B cell (primary cell): ENCODE results near the gene COL10A1. TPM values are rescaled to one million over a fixed set of nuclear protein-coding genes. Genes with fewer than 3 reads are reported as not detected.
A peak's percentile ranks its signal among the peaks of the same experiment; 100 is the strongest.

Experiments
- ATAC-seq: fragments of 200-7000 bp; cut with Tn5 transposase; one replicate; pipeline ENCODE4 v1.10.0; 2021; ENCODE audit warnings: low read depth, mild to moderate bottlenecking, moderate number of reproducible peaks, moderate library complexity
- CTCF ChIA-PET: fragments of 350-600 bp; sonication (Branson Sonifier 250); formaldehyde crosslinking; loops from one replicate; lab custom pipeline; 2021; ENCODE audit warnings: antibody characterized with exemption, inconsistent platforms; lab: Charles Lee
- POLR2A ChIA-PET: fragments of 350-600 bp; sonication (Branson Sonifier 250); formaldehyde crosslinking; loops from one replicate; lab custom pipeline; 2021; ENCODE audit warnings: antibody characterized with exemption; lab: Charles Lee
- DNase-seq: peaks from one replicate; pipeline ENCODE4 v3.0.0; 2013
- H2AFZ ChIP-seq: 2 replicates; pipeline ENCODE4 v1.6.1; 2012; ENCODE audit warnings: mild to moderate bottlenecking, low read depth, low read length; ENCODE audit not compliant: insufficient read depth, poor library complexity, severe bottlenecking
- H3K27ac ChIP-seq, 2 donors: 1 replicate in 1 of 2; 2 replicates in 1 of 2; pipeline ENCODE4 v1.5.1; 2012 to 2013; ENCODE audit warnings: low read length in 2 of 2, mild to moderate bottlenecking in 2 of 2, moderate library complexity in 1 of 2
- H3K27me3 ChIP-seq, 4 experiments: fragments of 200-600 bp in 1 of 4; sonication (generic) in 1 of 4; replicated peaks in 1 of 4; 1 replicate in 2 of 4; 2 replicates in 2 of 4; pipeline versions ENCODE4 v1.6.1 to v1.7.0; 2013 to 2016; ENCODE audit warnings: low read length in 3 of 4, mild to moderate bottlenecking in 2 of 4, mixed read lengths in 1 of 4, moderate library complexity in 1 of 4; ENCODE audit not compliant: insufficient read depth in 4 of 4, control insufficient read depth in 3 of 4; ENCODE audit errors: control extremely low read depth in 1 of 4
- H3K36me3 ChIP-seq, 2 experiments: replicated peaks in 1 of 2; 1 replicate in 1 of 2; 2 replicates in 1 of 2; pipeline versions ENCODE4 v1.6.1 to v1.7.1; 2013; ENCODE audit warnings: low read length in 1 of 2; ENCODE audit not compliant: insufficient read depth in 2 of 2, control insufficient read depth in 1 of 2; ENCODE audit errors: control extremely low read depth in 1 of 2, extremely low read depth in 1 of 2
- H3K4me1 ChIP-seq, 2 donors: fragments of 200-600 bp in 1 of 2; sonication (generic) in 1 of 2; 1 replicate in 1 of 2; 2 replicates in 1 of 2; pipeline versions ENCODE4 v1.5.1 to v1.6.1; 2013 to 2017; ENCODE audit warnings: low read length in 2 of 2; ENCODE audit not compliant: control insufficient read depth in 2 of 2, insufficient read depth in 2 of 2
- H3K4me2 ChIP-seq: replicated peaks from 2 replicates; pipeline ENCODE3; 2012; ENCODE audit warnings: mild to moderate bottlenecking, low read depth, low read length; ENCODE audit not compliant: poor library complexity, severe bottlenecking
- H3K4me3 ChIP-seq, 5 experiments: fragments of 200-600 bp in 1 of 5; sonication (generic) in 1 of 5; 1 replicate in 3 of 5; 2 replicates in 2 of 5; pipeline versions ENCODE4 v1.5.1 to v1.7.0; 2011 to 2016; ENCODE audit warnings: low read length in 4 of 5, mild to moderate bottlenecking in 4 of 5, low read depth in 2 of 5, control low read depth in 1 of 5, moderate library complexity in 1 of 5; ENCODE audit not compliant: insufficient read depth in 1 of 5; ENCODE audit errors: control extremely low read depth in 1 of 5, extremely low read depth in 1 of 5
- H3K79me2 ChIP-seq: fragments of 200-600 bp; sonication (generic); one replicate; pipeline ENCODE4 v1.6.0; 2016; ENCODE audit warnings: low read length; ENCODE audit not compliant: control insufficient read depth, insufficient read depth
- H3K9ac ChIP-seq: fragments of 200-600 bp; sonication (generic); 2 replicates; pipeline ENCODE4 v1.6.1; 2017; ENCODE audit warnings: mild to moderate bottlenecking, low read length, moderate library complexity
- H3K9me3 ChIP-seq, 3 donors: one replicate each; pipeline versions ENCODE4 v1.6.1 to v1.7.1; 2013; ENCODE audit warnings: low read length in 2 of 3; ENCODE audit not compliant: control insufficient read depth in 2 of 3, insufficient read depth in 1 of 3; ENCODE audit errors: control extremely low read depth in 1 of 3
- H4K20me1 ChIP-seq: 2 replicates; pipeline ENCODE4 v1.6.0; 2012; ENCODE audit warnings: mild to moderate bottlenecking, low read length; ENCODE audit not compliant: insufficient read depth, control insufficient read depth, poor library complexity, severe bottlenecking
- H3K27ac Mint-ChIP-seq: one replicate; pipeline ENCODE4 v1.8.0; 2021; ENCODE audit warnings: mixed read lengths
- H3K27me3 Mint-ChIP-seq: one replicate; pipeline ENCODE4 v1.8.0; 2021; ENCODE audit warnings: mixed read lengths
- H3K4me1 Mint-ChIP-seq: one replicate; pipeline ENCODE4 v1.8.0; 2021; ENCODE audit warnings: mixed read lengths
- H3K4me3 Mint-ChIP-seq: one replicate; pipeline ENCODE4 v1.8.0; 2021; ENCODE audit warnings: mixed read lengths
- H3K9me3 Mint-ChIP-seq: one replicate; pipeline ENCODE4 v1.8.0; 2022; ENCODE audit warnings: mixed read lengths; ENCODE audit not compliant: insufficient read depth
- EZH2 ChIP-seq: IDR thresholded peaks from 2 replicates; pipeline ENCODE4 v1.6.1; 2012; ENCODE audit warnings: borderline replicate concordance, low read depth, mild to moderate bottlenecking, moderate library complexity, low read length; ENCODE audit not compliant: insufficient read depth, poor library complexity, severe bottlenecking
- WGBS: methylation state at CpG from one replicate; pipeline ENCODE4 v1.1.5; 2013; ENCODE audit warnings: missing lambda C conversion rate; ENCODE audit not compliant: insufficient coverage; 5-methylcytosine and 5-hydroxymethylcytosine counted together
- intact Hi-C: fragments of 100-400 bp; cut with micrococcal nuclease; formaldehyde crosslinking; loops from one replicate; pipeline ENCODE4 v1.10.0; 2022
- polyA plus RNA-seq: library from polyadenylated mRNA; depleted of rRNA; stranded (reverse); fragments of >200 nt; gene quantifications from 2 replicates; pipeline ENCODE4 v1.2.3, GENCODE V29; 2012
- total RNA-seq, 2 donors: library from RNA; stranded (reverse); fragments of 120-200 nt in 1 of 2; gene quantifications; 1 replicate in 1 of 2; 2 replicates in 1 of 2; pipeline versions ENCODE4 v1.2.3 to v1.2.4, GENCODE V29; 2013 to 2022
- TF ChIP-seq, protein P1 (sequence below): fragments of 200-600 bp; IDR thresholded peaks from one replicate; pipeline ENCODE4 v1.8.0; 2022; ENCODE audit warnings: antibody characterized with exemption, mild to moderate bottlenecking

The COL10A1 gene
- total and polyA plus RNA-seq, 2 donors (not counting 1 experiment from before 2014, with no cell fraction given): not detected

DNA sequence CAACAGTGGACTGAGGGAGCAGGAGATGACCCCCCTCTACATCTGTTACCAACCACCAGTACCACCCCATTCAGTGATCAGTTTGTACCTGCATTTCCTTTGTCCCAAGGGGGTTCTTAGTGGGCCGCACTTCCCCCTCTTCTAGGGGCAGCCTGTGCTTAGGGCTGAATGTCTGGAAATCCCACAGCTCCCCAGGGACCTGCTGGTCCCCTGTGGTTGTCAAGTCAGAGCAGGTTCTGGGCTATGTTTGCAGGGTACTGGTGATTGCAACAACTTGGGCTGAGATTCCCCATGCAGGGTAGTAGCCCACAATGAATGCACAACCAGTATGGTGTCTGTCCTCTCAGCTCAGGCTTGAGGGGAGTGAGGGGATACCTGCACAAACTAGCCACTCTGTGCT lies 39.7 kb upstream of the COL10A1 start:
- H3K9me3 Mint-ChIP-seq: peaks cover 2% of the 10 kb centered on the region
- ChIA-PET POLR2A (no interaction called here), CTCF (no interaction called here)

DNA sequence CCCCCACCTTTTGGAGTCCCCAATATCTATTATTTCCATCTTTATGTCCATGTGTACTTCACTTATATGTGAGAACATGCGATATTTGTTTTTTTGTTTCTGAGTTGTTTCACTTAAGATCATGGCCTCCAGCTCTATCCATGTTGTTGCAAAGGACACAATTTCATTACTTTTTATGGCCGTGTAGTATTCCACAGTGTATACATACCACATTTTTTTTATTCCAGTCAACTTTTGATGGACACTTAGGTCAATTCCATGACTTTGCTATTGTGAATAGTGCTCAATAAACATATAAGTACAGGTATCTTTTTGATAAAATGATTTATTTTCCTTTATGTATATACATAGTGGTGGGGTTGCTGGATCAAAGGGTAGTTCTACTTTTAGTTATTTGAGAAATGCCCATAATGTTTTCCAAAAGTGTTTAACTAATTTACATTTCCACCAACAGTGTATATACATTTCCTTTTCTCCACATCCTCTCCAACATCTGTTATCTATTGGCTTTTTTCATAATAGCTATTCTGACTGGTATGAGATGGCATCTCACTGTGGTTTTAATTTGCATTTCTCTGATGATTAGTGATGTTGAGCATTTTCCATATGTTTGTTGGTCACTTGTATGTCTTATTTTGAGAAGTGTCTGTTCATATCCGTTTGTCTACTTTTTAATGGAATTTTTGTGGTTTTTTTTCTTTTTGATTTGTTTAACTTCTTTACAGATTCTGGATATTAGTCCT lies 34.0 kb upstream of the COL10A1 start:
- H3K36me3 ChIP-seq: peaks cover 2 to 4% of the 10 kb centered on the region in 2 experiments
- no CpG with 5 or more reads among the region's 3 CpGs for WGBS
- ATAC-seq (no peak), DNase-seq (no peak)
- CTCF ChIA-PET: no interaction called here
- POLR2A ChIA-PET: no interaction called here
- H3K27ac ChIP-seq: no peak overlapping the region
- Mint-ChIP-seq H3K4me1 (peaks cover 32% of the 10 kb centered on the region), H3K27me3 (no peaks in the 10 kb centered on the region), H3K4me3 (no peak overlapping the region), H3K9me3 (no peaks in the 10 kb centered on the region), H3K27ac (no peak overlapping the region)
- no peak overlapping the region for H3K4me3 ChIP-seq
- no peaks in the 10 kb centered on the region for H3K4me1 ChIP-seq
- peaks cover 0 to 8% (median 5%) of the 10 kb centered on the region in 3 donors for H3K9me3 ChIP-seq
- H4K20me1 ChIP-seq: no peaks in the 10 kb centered on the region
- no peak overlapping the region for H3K4me2 ChIP-seq
- H3K79me2 ChIP-seq: no peaks in the 10 kb centered on the region
- intact Hi-C loops: no loop called here
- no peak overlapping the region for H3K9ac ChIP-seq
- no peak overlapping the region for H2AFZ ChIP-seq
- no peak for TF ChIP-seq EZH2
- no peaks in the 10 kb centered on the region for H3K27me3 ChIP-seq

More for the DNA sequence above, 39.7 kb upstream of the COL10A1 start:
- DNase-seq (peak; percentile 59), ATAC-seq (peak; percentile 99)
- H3K9ac ChIP-seq: no peak overlapping the region
- Mint-ChIP-seq H3K4me3 (peak overlapping the region; percentile 23), H3K4me1 (peaks cover 42% of the 10 kb centered on the region), H3K27ac (no peak overlapping the region), H3K27me3 (no peaks in the 10 kb centered on the region)
- intact Hi-C loops: no loop called here
- H3K79me2 ChIP-seq: peaks cover 7% of the 10 kb centered on the region
- no peak overlapping the region for H2AFZ ChIP-seq
- H3K4me3 ChIP-seq: no peak overlapping the region
- peaks cover 7 to 13% of the 10 kb centered on the region in 2 donors for H3K4me1 ChIP-seq
- peak overlapping the region; percentile 51 for H3K4me2 ChIP-seq
- H4K20me1 ChIP-seq: peaks cover 12% of the 10 kb centered on the region
- H3K9me3 ChIP-seq: peaks cover 0 to 5% (median 4%) of the 10 kb centered on the region in 3 donors
- 0% methylated on average over 1 of the region's 1 CpG for WGBS
- H3K27ac ChIP-seq: no peak overlapping the region
- no peaks in the 10 kb centered on the region for H3K36me3 ChIP-seq
- H3K27me3 ChIP-seq: no peaks in the 10 kb centered on the region
- no peak for TF ChIP-seq EZH2
- TF ChIP-seq, protein P1, sequence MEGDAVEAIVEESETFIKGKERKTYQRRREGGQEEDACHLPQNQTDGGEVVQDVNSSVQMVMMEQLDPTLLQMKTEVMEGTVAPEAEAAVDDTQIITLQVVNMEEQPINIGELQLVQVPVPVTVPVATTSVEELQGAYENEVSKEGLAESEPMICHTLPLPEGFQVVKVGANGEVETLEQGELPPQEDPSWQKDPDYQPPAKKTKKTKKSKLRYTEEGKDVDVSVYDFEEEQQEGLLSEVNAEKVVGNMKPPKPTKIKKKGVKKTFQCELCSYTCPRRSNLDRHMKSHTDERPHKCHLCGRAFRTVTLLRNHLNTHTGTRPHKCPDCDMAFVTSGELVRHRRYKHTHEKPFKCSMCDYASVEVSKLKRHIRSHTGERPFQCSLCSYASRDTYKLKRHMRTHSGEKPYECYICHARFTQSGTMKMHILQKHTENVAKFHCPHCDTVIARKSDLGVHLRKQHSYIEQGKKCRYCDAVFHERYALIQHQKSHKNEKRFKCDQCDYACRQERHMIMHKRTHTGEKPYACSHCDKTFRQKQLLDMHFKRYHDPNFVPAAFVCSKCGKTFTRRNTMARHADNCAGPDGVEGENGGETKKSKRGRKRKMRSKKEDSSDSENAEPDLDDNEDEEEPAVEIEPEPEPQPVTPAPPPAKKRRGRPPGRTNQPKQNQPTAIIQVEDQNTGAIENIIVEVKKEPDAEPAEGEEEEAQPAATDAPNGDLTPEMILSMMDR: no peak
